Endothelial cell of umbilical vein (primary cell): Measurements from ENCODE around the gene GLI3. TPM values are rescaled to one million over a fixed set of nuclear protein-coding genes. Genes with fewer than 3 reads are reported as not detected.

Experiments
- BruUV-seq: library from RNA; stranded (reverse); fragments of 400-500 nt; replicated peaks from 2 replicates; lab custom pipeline; 2021; lab: Mats Ljungman, UMichigan
- CTCF ChIA-PET: fragments of 300-600, 350-600 bp; sonication (Branson Sonifier 250); formaldehyde crosslinking; loops from one replicate; lab custom pipeline; 2021; ENCODE audit warnings: antibody characterized with exemption, inconsistent platforms; lab: Charles Lee
- POLR2A ChIA-PET: fragments of 300-600, 350-600 bp; sonication (Branson Sonifier 250); formaldehyde crosslinking; loops from one replicate; lab custom pipeline; 2021; ENCODE audit warnings: antibody characterized with exemption, inconsistent platforms; lab: Charles Lee
- DNase-seq: peaks from one replicate; pipeline ENCODE4 v3.0.0-alpha.2; 2011; ENCODE audit warnings: low read depth, low spot score
- FAIRE-seq: peaks from 2 replicates; lab custom pipeline; 2011; peaks lifted over from hg19 to GRCh38; lab: Jason Lieb, UNC
- H2AFZ ChIP-seq: 2 replicates; pipeline ENCODE4 v1.6.0; 2012; ENCODE audit warnings: low read depth, low read length, control low read depth, inconsistent platforms
- H3K27ac ChIP-seq: 2 replicates; pipeline ENCODE4 v1.5.1; 2011; ENCODE audit warnings: low read depth, mild to moderate bottlenecking, control low read depth, low read length, moderate library complexity; ENCODE audit not compliant: insufficient read depth
- H3K27me3 ChIP-seq, 2 experiments: 2 replicates each; pipeline versions ENCODE4 v1.6.0 to v1.6.1; 2011; ENCODE audit warnings: low read length in 2 of 2, mixed read lengths in 1 of 2; ENCODE audit not compliant: control insufficient read depth in 2 of 2, insufficient read depth in 2 of 2
- H3K36me3 ChIP-seq, 2 experiments: 2 replicates in 1 of 2; 3 replicates in 1 of 2; pipeline ENCODE4 v1.5.1; 2011; ENCODE audit warnings: low read length in 2 of 2, mild to moderate bottlenecking in 1 of 2, moderate library complexity in 1 of 2; ENCODE audit not compliant: control insufficient read depth in 2 of 2, insufficient read depth in 2 of 2; ENCODE audit errors: extremely low read depth in 1 of 2
- H3K4me1 ChIP-seq: 3 replicates; pipeline ENCODE4 v1.5.1; 2011; ENCODE audit warnings: mild to moderate bottlenecking, low read length; ENCODE audit not compliant: control insufficient read depth, insufficient read depth; ENCODE audit errors: extremely low read depth
- H3K4me2 ChIP-seq: 2 replicates; pipeline ENCODE4 v1.6.1; 2011; ENCODE audit warnings: low read length, control low read depth, mixed read lengths; ENCODE audit not compliant: insufficient read depth
- H3K4me3 ChIP-seq, 3 experiments: fragments of 200-600 bp in 1 of 3; sonication (generic), shearing (Covaris generic) in 1 of 3; replicated peaks in 1 of 3; 2 replicates each; pipeline ENCODE4 v1.5.1; 2011 to 2016; ENCODE audit warnings: control low read depth in 3 of 3, low read length in 3 of 3, mild to moderate bottlenecking in 2 of 3, inconsistent platforms in 1 of 3, low read depth in 1 of 3, moderate library complexity in 1 of 3; ENCODE audit not compliant: insufficient read depth in 1 of 3
- H3K79me2 ChIP-seq: 2 replicates; pipeline ENCODE4 v1.6.0; 2012; ENCODE audit warnings: low read length, inconsistent platforms; ENCODE audit not compliant: control insufficient read depth, insufficient read depth
- H3K9ac ChIP-seq: replicated peaks from 2 replicates; pipeline ENCODE3; 2011; ENCODE audit warnings: low read length, control low read depth; ENCODE audit not compliant: insufficient read depth; ENCODE audit errors: extremely low read depth
- H3K9me1 ChIP-seq: replicated peaks from 3 replicates; pipeline ENCODE4 v1.6.0; 2011; ENCODE audit warnings: mild to moderate bottlenecking, low read length; ENCODE audit not compliant: control insufficient read depth, insufficient read depth; ENCODE audit errors: extremely low read depth
- H3K9me3 ChIP-seq: replicated peaks from 2 replicates; pipeline ENCODE4 v1.5.1; 2012; ENCODE audit warnings: low read length, inconsistent platforms; ENCODE audit not compliant: control insufficient read depth, insufficient read depth
- H4K20me1 ChIP-seq: replicated peaks from 2 replicates; pipeline ENCODE3; 2011; ENCODE audit warnings: mild to moderate bottlenecking, low read length; ENCODE audit not compliant: control insufficient read depth, insufficient read depth; ENCODE audit errors: extremely low read depth
- CTCF ChIP-seq, 2 donors: IDR thresholded peaks; 1 replicate in 1 of 2; 2 replicates in 1 of 2; pipeline ENCODE4 v1.5.1; 2011; ENCODE audit warnings: low read length in 2 of 2, mild to moderate bottlenecking in 2 of 2, moderate library complexity in 2 of 2, control low read depth in 1 of 2, inconsistent platforms in 1 of 2, low read depth in 1 of 2; ENCODE audit not compliant: insufficient read depth in 1 of 2; ENCODE audit errors: extremely low read depth in 1 of 2
- EZH2 ChIP-seq: IDR thresholded peaks from 2 replicates; pipeline ENCODE4 v1.6.1; 2012; ENCODE audit warnings: borderline replicate concordance, low read depth, mild to moderate bottlenecking, moderate library complexity, low read length, inconsistent platforms; ENCODE audit not compliant: severe bottlenecking
- GATA2 ChIP-seq: IDR thresholded peaks from 2 replicates; pipeline ENCODE4 v1.7.0; 2011; ENCODE audit warnings: low read depth, mild to moderate bottlenecking, moderate library complexity, mixed read lengths, low read length; ENCODE audit not compliant: insufficient read length, insufficient read depth
- JUN ChIP-seq: IDR thresholded peaks from 2 replicates; pipeline ENCODE4 v1.6.1; 2011; ENCODE audit warnings: borderline replicate concordance, low read depth; ENCODE audit not compliant: insufficient read length, insufficient read depth
- MAX ChIP-seq: IDR thresholded peaks from 2 replicates; pipeline ENCODE4 v1.6.1; 2011; ENCODE audit not compliant: insufficient read depth, insufficient read length
- MYC ChIP-seq: IDR thresholded peaks from one replicate; pipeline ENCODE4 v1.6.1; 2011; ENCODE audit warnings: mild to moderate bottlenecking, low read depth, low read length
- POLR2A ChIP-seq: IDR thresholded peaks from 2 replicates; pipeline ENCODE4 v1.6.1; 2012; ENCODE audit warnings: low read depth, mild to moderate bottlenecking, control low read depth, low read length
- POLR2AphosphoS5 ChIP-seq: IDR thresholded peaks from 2 replicates; pipeline ENCODE4 v1.6.1; 2012; ENCODE audit warnings: low read depth, mild to moderate bottlenecking, control low read depth, low read length, moderate library complexity; ENCODE audit not compliant: insufficient read depth
- dilution Hi-C: fragments of 300-500 bp; cut with MboI; formaldehyde crosslinking; loops from one replicate; pipeline ENCODE4 v1.15.0; 2019; ENCODE audit warnings: low sequenced_read_pairs; ENCODE audit not compliant: extremely low pct_ligation_motif_present
- intact Hi-C: fragments of 100-400 bp; cut with micrococcal nuclease; formaldehyde crosslinking; loops from one replicate; pipeline ENCODE4 v1.10.0; 2022
- polyA plus RNA-seq, 4 experiments: library from polyadenylated mRNA; depleted of rRNA in 3 of 4; stranded (reverse) in 3 of 4; unstranded in 1 of 4; fragments of >200 nt; gene quantifications; 2 replicates each; pipeline versions ENCODE4 v1.2.1 to v1.2.3, GENCODE V29; 2011 to 2012; ENCODE audit warnings: missing spikeins in 1 of 4
- total RNA-seq: library from RNA; stranded (reverse); gene quantifications from 2 replicates; pipeline ENCODE4 v1.2.3, GENCODE V29; 2021

The GLI3 gene
- total and polyA plus RNA-seq, 2 donors (not counting 3 experiments of a cell fraction or from before 2014, with no cell fraction given): 6.0 to 24.9 TPM

GRCh38 chr7:42059275-42059674 is 177.7 kb downstream of the GLI3 start:
- dilution Hi-C loops (no loop called here), intact Hi-C loops (no loop called here)
- no peaks in the 10 kb centered on the region for H3K9me1 ChIP-seq
- no peak for DNase-seq
- no peak overlapping the region for H3K4me3 ChIP-seq
- ChIA-PET POLR2A (no interaction called here), CTCF (interaction anchor here (1.3 to 1.5 kb wide), 2 partner anchors 15 to 79 kb away, joined by 3 to 4 read pairs; no protein-coding TSS in a partner anchor)
- no peaks in the 10 kb centered on the region for H4K20me1 ChIP-seq
- no peaks in the 10 kb centered on the region for H3K27me3 ChIP-seq
- TF ChIP-seq POLR2A (no peak), GATA2 (no peak), JUN (no peak), EZH2 (no peak), POLR2AphosphoS5 (no peak), MAX (no peak), MYC (no peak)
- H3K4me1 ChIP-seq: no peaks in the 10 kb centered on the region
- no peak overlapping the region for H3K4me2 ChIP-seq
- H3K79me2 ChIP-seq: no peaks in the 10 kb centered on the region
- H3K9ac ChIP-seq: no peak overlapping the region
- no peak overlapping the region for H3K27ac ChIP-seq
- H3K9me3 ChIP-seq: no peaks in the 10 kb centered on the region
- H3K36me3 ChIP-seq: no peaks in the 10 kb centered on the region
- no peak overlapping the region for H2AFZ ChIP-seq
- BruUV-seq: no TSS peak
- FAIRE-seq: no peak

- Histone ChIP-seq H3K4me2 (no peak overlapping the region), H3K9me1 (no peaks in the 10 kb centered on the region), H3K79me2 (no peaks in the 10 kb centered on the region), H4K20me1 (no peaks in the 10 kb centered on the region), H3K27me3 (no peaks in the 10 kb centered on the region), H3K4me3 (no peak overlapping the region), H3K27ac (no peak overlapping the region), H3K9me3 (no peaks in the 10 kb centered on the region), H2AFZ (no peak overlapping the region), H3K36me3 (no peaks in the 10 kb centered on the region), H3K9ac (no peak overlapping the region), H3K4me1 (no peaks in the 10 kb centered on the region)
- intact Hi-C loops: no loop called here
- dilution Hi-C loops: no loop called here
- ChIA-PET POLR2A (no interaction called here), CTCF (interaction anchor here (1.4 kb wide), 2 partner anchors 10 to 116 kb away, joined by 4 read pairs; no protein-coding TSS in a partner anchor)
- no TSS peak for BruUV-seq
- no peak for TF ChIP-seq CTCF (IDR thresholded peaks at IDR 0.05; ENCODE audit: extremely low read depth in 1 of 2, insufficient read depth in 1 of 2, low read depth in 1 of 2, low read length in 2 of 2)
- TF ChIP-seq JUN: no peak
- no peak for TF ChIP-seq MAX
- DNase-seq (no peak), FAIRE-seq (no peak)
Observed at GRCh38 chr7:42057331-42057730, 179.7 kb downstream of the GLI3 start.
